Measurements from ENCODE around the gene PAK6.

PAK6 gene

DNA sequence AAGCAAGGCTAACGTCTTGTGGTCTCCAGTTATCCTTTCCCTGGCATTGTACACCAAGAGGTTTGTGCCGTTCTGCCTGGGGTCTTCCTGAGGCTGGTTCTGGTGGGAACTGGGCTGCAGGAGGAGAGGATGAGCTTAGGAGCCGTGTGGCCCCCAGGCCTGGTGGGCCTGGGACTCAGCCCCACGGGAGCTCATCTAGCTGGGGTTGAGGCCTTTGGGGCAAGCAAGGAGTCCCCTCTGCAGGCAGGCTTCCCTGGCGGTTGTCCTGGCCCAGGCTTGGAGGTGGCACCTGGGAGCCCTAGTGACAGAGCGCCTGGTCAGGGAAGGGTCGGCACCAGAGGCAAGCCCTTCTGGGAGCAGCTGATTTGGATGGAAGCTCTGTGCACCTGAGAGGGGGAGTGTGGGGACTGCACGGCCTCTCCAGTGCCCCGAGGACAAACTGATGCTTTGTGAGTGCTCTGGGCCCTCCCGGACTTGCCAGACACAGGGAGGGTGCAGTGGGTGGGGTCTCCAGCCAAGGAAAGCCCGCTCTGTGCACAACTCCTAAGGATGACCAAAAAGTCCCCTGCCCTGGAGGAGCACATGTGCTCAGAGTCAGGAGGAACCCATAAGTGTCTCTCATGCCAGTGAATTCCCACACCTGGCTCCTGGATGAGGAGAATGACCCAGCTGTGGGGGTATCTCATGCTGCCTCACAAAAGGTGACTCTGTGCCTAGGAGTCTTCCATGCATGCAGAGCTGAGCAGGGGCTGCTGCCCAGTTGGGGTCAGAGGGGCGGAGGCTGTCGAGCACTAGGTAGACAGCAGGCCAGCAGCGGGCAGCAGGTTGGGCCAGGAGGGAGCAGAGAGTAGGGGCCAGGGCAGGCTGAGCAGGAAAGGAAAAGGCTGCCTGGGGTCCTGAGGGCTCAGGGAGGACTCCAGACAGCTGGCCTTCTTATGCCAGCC lies 2.7 kb downstream of the PAK6 start:
- no peak for DNase-seq (ENCODE audit: low spot score)

DNA sequence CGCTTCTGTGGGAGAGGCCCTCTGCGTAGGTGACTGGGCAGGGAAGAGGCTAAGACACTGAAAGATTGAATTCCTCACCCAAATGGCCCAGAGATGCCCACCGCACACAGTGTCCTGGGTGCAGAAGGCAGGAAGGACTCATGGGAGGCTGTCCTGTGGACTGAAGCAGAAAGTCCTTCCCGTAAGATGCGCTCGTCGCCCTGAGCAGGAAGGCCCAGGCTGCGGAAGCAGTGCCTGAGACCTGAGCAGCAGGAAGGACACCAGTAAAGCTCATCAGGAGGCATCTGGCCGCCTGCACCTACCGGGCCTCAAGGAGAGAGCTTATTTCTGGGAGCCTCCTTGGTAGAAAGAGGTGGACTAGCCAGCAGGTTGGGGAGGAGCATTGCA lies 3.3 kb downstream of the PAK6 start:
- DNase-seq (ENCODE audit: low spot score) = no peak

DNA sequence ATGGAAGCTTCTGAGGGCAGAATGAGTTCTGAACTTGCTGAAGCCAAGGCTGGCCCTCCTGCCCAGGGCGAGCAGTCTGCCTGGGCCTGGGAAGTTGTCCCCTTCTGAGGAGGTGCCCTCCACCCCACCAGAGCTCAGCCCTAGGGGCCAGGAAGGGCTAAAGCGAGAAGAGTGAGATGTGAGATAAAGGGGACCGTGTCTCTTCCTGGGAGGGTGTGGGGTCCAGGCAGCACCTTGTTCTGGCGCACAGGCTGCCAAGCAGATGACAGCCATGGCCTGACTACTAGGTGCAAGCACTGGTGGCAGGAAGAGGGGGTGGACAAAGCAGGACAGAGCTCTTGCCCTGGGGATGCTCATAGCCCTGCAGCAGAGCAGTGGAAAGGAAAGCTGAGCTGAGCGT lies 3.7 kb downstream of the PAK6 start:
- DNase-seq (ENCODE audit: low spot score) = no peak

DNA sequence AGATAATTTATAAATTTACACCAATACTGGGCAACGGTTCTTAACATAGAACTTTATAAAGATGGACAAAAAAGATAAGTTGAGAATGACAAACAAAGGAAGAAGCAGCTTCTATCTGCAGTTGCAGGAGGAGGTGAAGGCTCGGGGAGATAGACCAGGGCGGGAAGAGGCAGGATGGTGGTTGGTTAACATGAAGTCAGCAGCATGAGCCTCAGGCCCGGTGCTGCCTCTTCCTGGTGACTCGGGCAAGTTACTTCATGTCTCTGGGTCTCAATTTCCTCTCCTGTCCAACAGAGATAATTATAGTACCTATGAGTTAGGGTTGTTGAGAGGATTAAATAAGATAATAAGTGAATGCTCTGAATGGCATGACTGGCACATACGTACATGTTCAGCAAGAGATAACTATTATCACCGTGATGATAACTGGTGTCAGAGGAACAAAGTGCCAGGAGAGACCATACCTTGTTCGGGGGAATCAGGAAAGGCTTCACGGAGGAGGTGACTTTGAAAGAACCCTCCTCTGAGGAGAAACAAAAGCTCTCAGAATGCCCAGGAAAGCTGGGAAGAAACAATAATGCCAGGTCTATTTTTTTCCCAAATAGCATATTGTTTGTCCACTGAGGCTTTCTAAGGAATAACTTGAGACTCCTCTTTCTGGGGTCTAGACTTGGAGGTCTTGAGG lies 4.4 kb downstream of the PAK6 start:
- DNase-seq (ENCODE audit: low spot score) = no peak

DNA sequence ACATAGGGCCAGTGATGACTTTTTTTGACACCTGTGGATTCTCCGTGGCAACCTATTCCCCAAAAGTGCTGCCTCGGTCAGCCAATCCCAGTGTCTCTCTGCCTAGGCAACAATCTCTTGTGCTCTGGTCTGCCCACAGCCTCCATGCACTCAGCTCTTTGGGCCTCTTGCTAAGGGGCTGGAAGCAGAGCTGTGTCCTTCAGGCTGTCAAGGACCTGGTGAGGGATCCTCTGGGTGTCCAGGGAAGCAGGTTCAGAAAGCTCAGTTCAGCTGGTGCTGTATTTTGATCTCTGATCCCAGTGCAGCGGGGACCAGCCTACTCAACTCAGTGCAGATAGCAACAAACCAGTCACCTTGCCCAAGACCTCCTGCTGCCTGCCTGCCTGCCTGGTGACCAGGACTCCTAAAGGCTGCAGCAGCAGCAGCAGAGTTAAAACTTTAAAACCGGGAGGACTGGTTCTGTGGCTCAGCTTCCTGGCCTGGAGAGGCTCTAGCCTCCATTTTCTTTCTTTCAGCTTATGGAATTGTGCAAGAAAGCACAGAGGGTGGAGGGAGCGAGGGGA lies 6.2 kb downstream of the PAK6 start:
- DNase-seq (ENCODE audit: low spot score) = no peak

DNA sequence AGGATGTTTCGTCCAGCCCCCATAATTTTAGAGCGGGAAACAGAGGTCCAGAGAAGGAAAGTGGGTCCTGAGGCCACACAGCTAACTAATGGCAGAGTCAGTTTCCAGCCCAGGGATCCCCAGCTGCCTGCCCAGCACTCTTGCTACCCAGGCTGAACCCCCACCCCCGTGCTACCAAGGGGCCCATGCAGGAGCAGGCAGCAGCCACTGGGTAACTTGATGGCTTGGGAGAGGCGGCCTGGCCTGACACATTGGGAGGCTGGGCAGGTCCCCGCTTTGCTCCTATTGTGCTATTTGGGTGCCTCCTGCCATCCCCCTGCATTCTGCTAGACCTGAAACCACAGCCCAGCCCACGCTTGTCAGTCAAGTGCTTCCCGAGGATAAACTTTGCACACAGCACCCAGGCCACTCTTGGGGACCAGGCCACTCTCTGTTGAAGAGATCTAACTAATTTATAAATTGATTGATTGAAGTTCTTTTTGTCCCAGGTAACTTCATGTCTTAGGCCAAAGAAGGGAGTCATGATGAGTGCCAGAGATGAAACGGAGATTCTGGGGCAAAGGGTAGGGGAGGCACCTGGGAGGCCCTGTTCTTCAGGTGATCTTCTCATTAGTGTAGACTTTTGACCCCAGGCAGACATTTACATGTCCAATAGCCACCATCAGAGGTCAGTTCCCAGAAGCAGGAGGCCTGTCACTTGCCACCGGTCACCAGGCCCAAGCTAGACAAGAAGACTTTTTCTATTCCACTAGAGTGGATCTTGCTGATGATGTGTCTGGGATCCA lies 7.0 kb downstream of the PAK6 start:
- no peak for DNase-seq (ENCODE audit: low spot score)

DNA sequence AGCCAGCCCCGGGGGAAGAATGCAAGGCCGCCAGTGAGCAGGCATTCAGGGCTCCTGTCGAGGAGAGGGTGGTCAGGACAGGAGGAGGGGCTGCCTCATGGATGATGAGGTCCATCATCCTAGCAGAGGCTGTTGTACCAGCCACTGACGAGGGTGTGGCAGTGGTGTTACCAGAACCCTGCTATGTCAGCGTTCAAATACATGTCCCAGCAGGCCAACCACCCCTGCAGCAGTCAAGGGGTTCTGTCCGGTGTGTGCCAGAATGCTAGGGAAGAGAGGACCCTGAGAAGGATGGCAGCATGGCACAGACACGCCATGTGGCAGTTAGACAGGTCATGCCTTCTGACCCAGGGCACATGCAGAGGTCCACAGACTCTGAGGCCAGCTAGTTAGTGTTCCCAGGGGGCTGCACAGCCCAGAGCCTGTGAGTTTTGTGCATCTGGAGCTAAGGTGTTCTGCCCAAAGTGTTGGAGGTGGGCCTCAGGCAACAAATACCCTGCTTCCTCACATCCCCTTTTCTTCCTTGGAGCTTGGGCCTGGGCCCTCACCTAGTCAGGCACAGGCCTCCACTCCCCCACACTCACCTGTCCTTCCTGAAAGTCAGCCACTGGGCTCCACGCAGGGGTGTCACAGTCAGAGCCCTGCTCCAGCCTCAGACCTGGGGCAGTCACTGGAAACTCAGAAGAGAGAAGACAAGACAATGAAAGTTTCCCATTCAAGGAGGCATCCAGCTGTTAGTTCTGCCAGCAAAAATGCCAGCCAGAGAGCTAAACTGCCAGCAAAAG lies 7.8 kb downstream of the PAK6 start:
- no peak for DNase-seq (ENCODE audit: low spot score)

DNA sequence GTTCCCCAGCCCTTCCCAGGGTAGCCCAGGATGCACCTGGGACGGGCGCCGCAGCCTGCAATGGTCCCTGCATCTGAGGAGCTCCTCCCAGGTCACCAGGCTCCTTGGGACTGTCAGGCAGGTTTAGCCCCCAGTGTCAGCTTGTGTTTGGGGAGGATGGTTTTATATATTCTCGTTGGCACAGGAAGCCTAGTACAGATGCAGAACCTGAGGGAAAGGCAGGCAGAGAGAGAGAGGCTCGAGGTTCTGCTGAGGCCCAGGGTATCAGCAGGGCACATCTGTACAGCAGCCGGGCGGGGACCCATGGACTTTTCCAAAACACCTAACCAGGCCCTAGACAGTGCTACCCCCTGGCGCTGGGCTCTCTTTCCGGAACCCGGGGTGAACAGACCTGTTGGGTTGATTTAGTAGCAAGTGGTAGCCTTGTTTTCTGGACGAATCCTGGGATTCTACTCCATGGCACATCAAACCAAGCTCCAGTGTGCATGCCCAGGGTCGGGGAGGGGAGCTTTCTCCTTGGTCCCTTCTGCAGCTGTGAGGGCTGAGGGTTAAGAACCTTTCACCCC lies 8.6 kb downstream of the PAK6 start:
- no peak for DNase-seq (ENCODE audit: low spot score)

DNA sequence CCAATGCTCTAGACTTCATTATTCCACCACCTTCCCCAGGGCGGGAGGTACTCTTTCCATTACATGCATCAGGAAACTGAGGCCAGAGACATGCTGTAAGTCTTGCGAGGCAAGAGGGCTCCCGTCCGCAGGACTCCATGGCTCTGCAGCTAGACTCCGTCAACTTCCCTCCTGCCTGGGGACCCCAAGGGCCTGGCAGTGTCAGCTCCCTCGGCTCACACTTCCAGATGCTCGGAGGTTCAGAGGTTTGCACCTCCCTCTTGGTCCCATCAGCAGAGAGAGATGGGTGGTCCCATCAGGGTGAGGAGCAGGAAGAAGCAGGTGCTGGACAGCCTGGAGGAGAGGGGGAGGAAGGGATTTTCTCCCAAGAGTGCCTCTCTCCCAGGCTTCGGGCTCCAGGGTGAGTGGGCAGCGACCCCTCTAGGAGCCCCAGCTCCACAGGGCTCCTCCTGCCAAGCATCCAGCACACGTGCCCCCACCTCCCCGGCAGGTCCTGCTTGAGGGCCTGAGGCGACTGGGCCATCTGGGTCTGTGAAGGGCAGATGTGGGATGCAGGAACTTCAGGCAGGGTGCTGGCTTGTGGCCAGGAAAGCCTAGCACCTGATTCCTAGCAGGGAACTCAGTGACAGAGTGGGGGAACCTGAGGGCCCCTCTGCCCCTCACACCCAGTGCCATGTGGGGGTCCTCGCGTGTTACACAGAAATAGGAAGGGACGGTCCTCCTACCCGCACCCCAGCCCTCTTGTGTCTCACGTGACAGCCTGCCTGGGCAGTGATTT lies 9.3 kb downstream of the PAK6 start:
- DNase-seq (ENCODE audit: low spot score) = no peak

DNA sequence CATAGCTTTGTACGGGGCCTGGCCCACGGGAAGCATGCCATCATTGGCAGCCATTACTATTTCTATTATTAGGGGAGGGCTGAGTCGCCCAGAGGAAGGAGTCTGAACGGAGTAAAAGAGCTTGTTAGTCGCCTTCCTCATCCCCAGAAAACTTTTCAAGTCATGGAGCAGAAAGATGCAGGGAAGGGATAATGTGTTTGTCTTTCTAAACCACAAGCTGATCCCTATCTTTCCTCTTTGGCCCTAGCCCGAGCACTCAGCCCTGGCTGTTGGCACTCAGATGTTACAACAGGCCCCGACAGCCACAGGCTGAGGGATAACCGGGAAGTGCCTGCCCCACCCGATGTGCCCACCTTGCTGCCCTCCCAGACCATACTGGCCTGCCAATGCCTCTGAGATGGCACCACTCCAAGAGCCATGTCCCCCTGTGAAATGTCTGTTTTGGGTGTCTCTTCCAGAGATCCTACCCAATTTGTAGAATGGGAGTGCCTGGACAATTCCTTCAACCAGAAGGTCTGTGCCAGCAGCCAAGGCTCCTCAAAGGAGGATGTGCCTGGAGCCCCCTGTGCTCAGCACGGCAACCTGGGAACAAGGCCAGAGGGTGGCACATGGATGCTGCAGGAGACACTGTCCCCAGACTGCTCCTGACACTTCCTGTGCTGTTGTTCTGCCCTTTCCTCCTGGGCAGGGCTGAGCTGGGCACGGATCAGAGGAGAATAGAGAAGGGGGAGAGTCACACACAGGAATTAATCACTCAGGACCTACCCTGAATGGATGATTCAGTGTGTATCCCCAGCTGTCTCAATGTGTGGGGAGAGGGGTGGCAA lies 10.8 kb downstream of the PAK6 start:
- DNase-seq (ENCODE audit: low spot score) = peak; percentile 53

DNA sequence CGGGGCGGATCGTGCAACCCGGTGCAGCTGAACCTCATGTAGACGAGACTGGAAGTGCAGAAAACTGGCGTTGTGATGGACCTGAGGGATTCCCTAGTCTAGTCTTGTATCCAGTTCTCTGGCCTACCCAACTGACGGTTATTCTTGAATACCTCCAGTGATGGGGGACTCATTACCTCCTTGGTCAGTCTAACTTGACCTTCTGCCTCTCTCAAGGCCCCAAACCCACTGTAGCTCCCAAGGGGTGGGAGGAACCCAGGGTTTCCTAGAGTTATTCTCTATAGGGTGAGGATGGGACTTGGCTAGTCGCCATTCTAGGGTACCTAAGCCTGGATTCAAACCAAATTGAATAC lies 11.4 kb downstream of the PAK6 start:
- no peak for DNase-seq (ENCODE audit: low spot score)

DNA sequence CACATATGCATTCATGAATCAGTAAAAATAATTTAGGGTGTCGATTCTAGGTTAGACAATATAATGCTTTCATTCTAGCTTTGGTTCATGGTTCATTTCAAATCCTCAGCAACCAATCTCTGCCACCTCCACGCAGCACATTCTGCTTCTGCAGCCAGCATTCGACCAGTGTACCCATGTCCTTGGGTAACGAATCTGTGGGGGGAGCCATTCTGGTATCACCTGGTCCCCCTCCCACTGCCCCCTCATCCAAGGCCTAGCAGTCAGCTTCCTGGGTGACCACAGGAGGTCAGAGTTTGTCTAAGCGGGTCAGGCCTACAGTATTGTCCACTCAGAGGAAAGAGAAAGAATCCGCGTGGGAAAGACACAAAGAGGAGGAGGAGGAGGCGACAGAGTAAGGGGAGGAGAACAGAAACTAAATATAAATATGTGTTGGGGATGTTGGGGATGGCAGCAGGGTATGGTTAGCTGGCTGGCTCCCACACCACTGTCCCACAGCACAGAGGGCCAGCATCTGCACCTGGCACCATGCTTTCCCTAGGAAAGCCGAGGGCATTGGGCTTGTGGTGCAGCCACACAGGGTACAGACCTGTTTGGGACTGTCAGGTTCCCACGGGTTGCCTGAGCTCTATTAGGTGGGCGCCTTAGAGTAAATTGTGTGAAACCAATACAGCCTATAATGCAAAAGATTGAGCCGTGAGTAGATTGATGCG lies 12.1 kb downstream of the PAK6 start:
- DNase-seq (ENCODE audit: low spot score) = no peak

DNA sequence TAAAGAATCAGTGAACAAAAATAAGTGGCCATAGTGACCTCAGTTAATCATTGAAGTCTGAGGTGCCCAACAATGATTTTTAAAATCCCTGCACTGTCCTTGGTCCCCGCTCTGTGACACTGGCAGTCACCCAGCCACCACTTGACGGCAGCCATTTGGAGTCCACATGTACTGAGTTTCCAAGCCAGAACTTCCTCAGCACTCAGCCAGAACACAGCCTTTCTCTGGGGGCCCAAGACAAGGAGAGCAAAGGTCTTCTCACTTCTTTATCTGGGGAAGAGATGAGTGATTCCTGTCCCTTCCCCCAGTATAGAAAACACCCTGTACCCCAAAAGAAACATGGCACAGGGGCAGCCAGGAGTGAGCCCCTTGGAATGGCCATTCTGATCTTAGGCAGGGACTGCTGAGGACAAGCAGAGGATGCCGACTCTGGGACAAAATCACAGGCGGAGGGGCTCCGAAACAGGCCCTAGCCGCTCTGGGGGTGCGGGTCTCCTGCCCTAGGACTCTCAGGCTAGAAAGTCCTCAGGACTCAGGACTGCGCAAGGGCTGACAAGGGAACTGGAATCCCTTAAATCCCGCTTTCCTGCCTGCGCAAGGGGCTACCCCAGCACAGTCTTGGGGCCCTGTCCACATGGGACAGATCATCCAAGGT lies 12.8 kb downstream of the PAK6 start:
- no peak for DNase-seq (ENCODE audit: low spot score)

DNA sequence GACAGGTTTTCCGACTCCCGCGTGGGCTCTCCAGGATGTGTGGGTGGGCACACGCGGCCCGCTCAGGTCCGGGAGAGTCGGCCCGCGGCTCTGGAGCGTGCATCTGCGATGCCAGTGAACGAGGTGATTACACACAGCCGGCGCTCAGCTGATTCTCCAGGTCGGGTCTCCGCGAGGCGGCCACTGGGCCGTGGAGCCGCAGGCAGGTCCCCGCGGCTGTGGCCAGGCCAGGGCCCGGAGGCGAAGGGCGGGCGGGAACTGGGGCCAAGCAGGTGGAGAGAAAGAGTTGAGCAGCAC lies 13.2 kb downstream of the PAK6 start:
- no peak for DNase-seq (ENCODE audit: low spot score)

DNA sequence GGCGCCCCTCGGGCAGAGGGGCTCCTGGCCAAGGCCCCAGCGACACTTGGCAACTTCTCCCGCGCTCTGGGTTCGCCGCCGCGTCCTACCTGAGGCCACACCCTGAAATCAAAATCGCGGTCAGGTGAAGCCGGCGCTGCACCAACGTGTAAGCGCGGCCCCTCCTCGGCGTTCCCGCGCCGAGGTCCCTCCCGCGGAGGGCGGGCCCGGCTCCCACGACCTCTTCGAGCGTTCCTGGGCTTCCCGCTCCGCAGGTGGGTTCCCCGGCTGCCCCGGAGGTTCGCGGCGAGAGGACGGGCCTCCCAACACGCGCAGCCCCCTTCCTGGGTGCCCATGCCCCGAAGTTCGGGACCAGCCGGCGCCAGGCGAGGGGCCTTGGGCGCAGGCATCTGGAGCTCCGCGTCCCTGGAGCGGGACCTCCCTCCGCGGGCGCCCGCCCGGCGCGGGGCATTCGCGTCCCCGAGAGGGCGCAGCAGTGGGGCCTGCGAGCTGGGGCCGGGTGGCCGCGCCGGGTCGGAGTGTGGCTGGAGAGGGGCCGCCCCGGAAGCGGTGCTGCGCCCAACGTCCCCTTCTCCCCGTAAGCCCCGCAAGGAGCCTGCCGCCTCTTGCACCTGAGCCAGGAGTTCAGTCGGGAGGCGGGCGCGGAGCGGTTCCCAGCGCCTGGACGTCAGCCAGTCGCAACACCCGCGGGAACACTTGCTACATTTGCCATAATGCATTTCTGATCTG lies 13.7 kb downstream of the PAK6 start:
- peak; percentile 46 for DNase-seq (ENCODE audit: low spot score)

DNA sequence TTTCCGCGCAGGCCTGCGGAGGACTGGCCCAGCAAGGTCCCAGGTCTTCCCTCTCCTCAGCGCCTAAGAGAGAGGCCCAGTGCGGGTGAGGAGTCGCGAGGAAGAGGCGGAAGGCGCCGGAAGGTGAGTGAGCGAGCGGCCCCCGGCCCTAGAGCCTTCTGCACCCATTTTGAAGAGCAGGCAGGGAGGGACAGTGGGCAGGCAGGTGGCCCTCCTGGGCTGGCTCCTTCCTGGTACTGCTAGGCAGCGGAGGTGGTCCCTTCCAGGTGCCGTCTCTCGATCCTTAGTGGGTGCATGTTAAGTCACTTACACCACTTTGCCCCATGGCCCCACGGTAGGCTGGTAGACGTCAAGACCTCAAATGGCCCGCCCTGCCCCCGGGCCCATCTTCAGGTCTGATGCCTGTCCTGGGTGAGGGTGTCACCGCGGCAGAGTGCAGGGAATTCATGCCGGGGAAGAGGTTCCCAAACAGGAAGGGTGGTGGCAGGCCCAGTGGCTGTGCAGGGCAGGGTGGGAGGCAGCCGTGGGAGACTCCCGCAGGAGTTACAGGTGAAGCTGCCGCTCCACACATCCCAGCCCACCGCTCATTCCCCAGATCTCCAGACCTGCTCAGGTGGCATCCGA lies 14.4 kb downstream of the PAK6 start:
- no peak for DNase-seq (ENCODE audit: low spot score)

DNA sequence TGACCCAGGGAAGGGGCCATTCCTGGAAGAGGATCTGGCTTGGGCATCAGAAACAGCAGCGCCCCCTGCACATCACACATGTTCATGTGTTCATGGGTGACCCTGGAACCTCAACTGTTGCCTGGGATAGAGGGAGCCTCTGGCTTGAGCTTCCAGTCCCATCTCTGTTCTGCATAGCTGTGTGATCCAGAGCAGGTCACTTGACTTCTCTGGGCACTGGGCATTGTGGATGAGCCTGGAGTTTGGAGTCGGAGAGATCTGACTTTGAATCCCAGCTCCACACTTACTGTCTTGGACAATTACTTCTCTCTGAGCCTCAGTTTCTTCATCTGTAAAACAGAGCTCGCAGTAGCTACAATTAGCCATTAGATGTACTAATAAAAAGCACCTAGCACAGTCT lies 15.6 kb downstream of the PAK6 start:
- DNase-seq (ENCODE audit: low spot score) = no peak

DNA sequence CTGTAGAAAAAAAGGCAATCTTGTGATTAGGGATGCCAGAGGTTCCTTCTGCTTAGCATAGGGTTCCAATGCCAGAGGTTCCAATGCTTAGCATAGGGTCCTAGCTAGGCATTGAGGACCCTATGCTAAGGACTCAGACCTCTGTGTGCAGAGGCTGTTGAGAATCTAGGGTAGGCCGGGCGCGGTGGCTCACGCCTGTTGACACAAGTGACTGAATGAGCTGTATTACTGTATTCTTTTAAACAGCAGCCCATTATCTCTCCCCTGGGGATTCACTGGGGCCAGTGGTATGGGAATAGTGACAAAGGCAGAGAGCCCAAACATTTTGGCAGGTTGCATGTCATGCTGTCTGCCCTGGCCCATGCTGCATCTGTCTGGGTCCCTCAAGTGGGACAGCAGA lies 16.2 kb downstream of the PAK6 start:
- no peak for DNase-seq (ENCODE audit: low spot score)
